GM18517 (cell line): ENCODE data around the gene CD52.
"Not testable (repeated sequence)": the region's sequence is repeated elsewhere in the genome, so short reads cannot be mapped to it uniquely, and the experiment has no call there.

Experiments
- ATAC-seq: cut with Tn5 transposase; IDR thresholded peaks from one replicate; pipeline ENCODE4 v1.9.1; 2021; ENCODE audit warnings: mild to moderate bottlenecking, moderate library complexity; ENCODE audit not compliant: unreplicated experiment

The CD52 gene

GRCh38 chr1:26297791-26298124 is 20.0 kb upstream of the CD52 start:
- ATAC-seq: no peak

- ATAC-seq: no peak
Observed at GRCh38 chr1:26300578-26301275, 17.0 kb upstream of the CD52 start.

- ATAC-seq: no peak
Observed at GRCh38 chr1:26302733-26303405, 14.9 kb upstream of the CD52 start.

- ATAC-seq: peak; percentile 7
Observed at GRCh38 chr1:26305667-26306289, 12.0 kb upstream of the CD52 start.

GRCh38 chr1:26306290-26307229 is 11.2 kb upstream of the CD52 start, which contains the start of gene UBXN11:
UBXN11 (minus strand) TSS chr1:26306636; CDS start chr1:26302883, 3,753 bp downstream.
- ATAC-seq: peak; percentile 91

GRCh38 chr1:26307363-26307781 is 10.4 kb upstream of the CD52 start:
- no peak for ATAC-seq

- not testable (repeated sequence) for ATAC-seq
Observed at GRCh38 chr1:26307966-26308899, 9.5 kb upstream of the CD52 start.

- ATAC-seq: no peak
Observed at GRCh38 chr1:26314501-26314900, 3.3 kb upstream of the CD52 start.

- ATAC-seq: no peak
Observed at GRCh38 chr1:26315874-26316850, 1.6 kb upstream of the CD52 start.

GRCh38 chr1:26317146-26317545 is 612 bp upstream of the CD52 start:
- no peak for ATAC-seq

GRCh38 chr1:26318338-26319064 is 743 bp downstream of the CD52 start:
- ATAC-seq: no peak

- no peak for ATAC-seq
Observed at GRCh38 chr1:26320896-26321295, 3.1 kb downstream of the CD52 start.

- no peak for ATAC-seq
Observed at GRCh38 chr1:26321315-26322041, 3.7 kb downstream of the CD52 start.

GRCh38 chr1:26322042-26322331 is 4.2 kb downstream of the CD52 start:
- no peak for ATAC-seq

- no peak for ATAC-seq
Observed at GRCh38 chr1:26323382-26323781, 5.6 kb downstream of the CD52 start.

- ATAC-seq: no peak
Observed at GRCh38 chr1:26324550-26324949, 6.8 kb downstream of the CD52 start.

- no peak for ATAC-seq
Observed at GRCh38 chr1:26327956-26328362, 10.2 kb downstream of the CD52 start.

- no peak for ATAC-seq
Observed at GRCh38 chr1:26328597-26328996, 10.8 kb downstream of the CD52 start.
